ENCODE measurements around the gene BAK1.

The BAK1 gene

DNA sequence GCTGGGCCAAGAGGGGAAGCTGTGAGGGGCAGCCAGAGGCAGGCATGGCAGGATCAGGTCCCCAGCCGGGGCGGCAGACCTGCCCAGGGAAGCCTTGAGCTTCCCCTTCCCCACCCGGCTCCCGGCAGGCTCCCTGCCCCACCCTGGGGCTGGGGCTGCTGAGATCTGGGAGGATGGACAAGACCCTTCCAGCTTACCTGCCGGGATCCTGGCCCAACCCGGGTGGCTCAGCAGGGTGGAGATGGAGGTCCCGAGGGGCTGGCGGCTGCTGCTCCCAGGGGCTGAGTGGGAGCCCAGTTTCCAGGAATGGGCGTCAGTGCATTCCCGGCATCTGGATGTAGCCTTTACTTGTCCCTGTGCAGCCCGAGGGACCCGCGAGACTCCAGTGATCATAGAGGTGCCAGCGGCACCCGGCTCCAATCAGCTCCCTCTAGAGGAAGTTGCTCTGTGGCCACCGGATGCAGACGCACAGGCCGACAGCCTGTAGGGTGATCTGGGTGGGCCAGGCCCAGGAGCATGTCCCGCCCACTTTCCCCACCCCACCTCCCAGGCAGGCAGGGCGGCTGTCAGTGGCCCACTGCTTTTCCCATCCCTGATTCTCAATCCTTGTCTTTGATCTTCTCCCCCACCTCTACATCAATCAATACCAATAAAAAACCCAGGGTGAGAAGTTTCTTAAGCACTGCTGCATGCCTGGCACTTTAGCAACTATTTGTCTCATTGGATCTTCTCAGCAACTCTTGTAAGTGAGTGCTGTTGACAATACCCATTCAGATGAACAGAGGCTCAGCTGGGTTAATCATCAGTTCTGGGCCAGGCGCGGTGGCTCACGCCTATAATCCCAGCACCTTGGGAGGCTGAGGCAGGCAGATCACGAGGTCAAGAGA is at the start of gene BAK1:
Gene BAK1 (minus strand): TSS at position 449 of the 887 bp plus-strand sequence. CDS start 2,672 bp downstream, outside the sequence.
- DNase-seq (ENCODE audit: low read depth) = peak; percentile 68

- DNase-seq (ENCODE audit: low read depth) = no peak
Observed at GRCh38 chr6:33628401-33628964, 48.4 kb upstream of the BAK1 start.

DNA sequence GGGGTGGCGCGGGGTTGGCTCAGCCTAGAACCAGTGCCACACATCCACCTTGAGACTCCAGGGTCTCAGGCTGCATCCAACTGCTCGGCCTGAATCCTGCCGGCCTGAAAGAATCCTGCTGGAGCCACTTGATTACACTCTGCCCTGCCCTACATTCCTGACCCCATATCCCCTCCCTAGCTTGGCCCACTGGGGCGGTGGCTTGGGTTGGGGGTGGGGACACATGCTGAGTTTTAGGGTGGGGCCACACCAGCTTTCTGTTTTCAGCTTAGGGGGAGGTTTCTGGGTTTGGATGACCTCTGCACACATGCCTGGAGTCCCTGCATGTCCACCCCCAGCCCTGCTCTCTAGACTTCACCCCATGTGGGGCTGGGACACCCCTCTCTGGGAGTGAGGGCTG is 47.8 kb upstream of the BAK1 start:
- DNase-seq (ENCODE audit: low read depth) = no peak

GRCh38 chr6:33624856-33625255 is 44.8 kb upstream of the BAK1 start:
- DNase-seq (ENCODE audit: low read depth) = no peak

DNA sequence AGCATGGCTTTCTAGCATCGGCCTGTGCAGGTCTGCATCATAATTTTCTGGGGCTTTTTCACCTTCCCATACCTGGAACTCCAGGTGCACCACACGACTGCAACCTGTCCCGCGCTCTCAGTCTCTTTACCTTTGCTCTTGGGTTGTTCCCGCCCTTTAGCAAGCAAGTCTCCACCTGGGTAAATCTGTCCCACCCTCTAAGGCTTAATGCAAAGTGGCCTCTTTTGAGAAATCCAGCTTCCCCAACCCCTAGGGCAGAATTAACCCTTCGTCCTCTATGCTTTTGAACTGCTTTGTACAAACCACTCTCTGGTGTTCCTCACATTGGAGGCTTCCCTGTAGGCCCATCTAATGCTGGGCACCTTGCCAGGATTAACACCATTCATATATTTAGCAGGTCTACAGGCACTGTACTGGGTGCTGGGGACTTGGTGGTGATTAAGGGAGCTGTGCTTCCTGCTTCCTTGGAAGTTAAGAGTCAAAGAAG is 43.9 kb upstream of the BAK1 start:
- no peak for DNase-seq (ENCODE audit: low read depth)

DNA sequence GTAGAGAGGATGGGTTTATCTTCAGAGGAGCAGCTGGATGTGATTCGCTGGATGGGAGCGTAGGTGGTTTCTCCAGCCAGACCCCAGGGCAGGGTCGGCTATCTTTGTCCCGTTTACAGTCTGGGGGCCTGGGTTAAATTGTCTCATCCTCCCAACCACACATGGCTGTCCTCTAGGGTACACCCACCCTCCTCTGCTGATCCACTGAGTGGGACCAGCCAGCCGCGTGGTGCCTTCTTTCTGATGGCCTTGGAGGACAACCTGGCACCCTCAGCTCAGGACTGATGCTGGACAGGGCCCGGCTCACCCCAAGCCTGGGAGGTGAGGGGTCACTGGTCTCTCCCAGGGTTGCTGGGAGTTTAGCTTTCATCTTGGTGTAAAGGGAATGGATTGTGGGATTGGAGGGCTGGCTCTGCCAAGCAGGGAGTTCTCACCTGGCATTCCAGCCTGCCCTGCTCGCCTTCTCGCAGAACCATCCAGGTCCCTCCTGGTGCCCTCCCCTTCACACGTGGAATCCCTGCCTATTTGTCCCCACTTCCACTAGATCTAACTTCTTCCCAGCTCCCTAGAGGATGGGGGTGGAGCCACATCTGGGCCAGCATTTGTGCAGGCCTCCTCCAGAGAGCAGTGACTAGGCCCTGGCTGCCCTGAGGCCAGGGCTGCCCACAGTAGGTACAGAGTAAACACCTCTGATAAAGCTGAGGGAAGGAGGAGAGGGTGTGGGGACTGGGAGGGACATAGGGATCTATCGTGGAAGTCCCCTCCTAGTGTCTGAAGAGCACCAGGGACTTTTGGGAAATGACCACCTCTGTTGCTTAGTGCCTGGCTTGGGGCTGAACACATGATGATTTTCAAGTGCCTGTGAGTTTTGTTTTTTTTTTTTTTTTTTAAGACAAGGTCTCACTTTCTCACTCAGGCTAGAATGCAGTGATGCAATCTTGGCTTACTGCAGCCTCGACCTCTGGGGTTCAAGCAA is 42.7 kb upstream of the BAK1 start:
- no peak for DNase-seq (ENCODE audit: low read depth)

- DNase-seq (ENCODE audit: low read depth) = no peak
Observed at GRCh38 chr6:33621711-33622388, 41.8 kb upstream of the BAK1 start.

DNA sequence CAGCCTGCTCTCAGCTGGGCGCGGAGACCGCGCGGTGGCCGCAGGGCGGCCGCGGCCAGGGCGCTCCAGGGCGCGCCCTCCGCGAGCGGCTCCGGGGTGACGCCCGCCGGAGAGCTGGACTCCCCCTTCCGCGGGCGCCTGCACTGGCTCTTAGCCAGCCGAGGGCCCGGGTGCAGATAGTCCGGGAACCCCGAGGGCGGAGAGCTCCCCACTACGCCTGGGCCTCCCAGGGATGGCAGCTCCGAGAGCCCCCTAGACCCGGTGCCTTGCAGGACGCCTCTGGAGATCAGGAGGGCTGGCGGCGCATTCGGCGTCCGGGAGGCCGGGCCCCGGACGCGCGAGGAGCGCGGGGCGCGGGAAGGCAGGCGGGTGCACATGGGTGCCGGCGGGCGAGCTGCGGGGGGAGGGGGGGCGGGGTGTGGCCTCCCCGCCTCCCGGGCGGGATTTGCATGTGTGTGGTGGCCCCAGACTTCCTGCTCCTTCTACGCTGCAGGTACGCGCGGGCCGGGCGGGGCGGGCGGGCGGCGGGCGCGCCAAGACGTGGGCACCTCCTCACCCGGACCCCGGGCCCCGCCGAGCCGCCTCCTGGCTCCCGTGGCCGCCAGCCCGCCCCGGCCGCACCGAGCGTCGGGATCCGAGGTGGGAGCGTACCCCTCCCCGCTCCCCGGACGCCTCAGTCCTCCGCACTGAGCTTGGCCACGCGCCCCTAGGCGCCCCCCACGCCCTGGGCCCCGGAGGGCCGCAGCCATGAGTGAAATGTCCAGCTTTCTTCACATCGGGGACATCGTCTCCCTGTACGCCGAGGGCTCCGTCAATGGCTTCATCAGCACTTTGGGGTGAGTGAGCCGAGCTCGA is 41.0 kb upstream of the BAK1 start, which contains the start of gene ITPR3:
Gene ITPR3 (plus strand): TSS at position 467 of the 855 bp plus-strand sequence. CDS start 281 bp downstream, at position 748.
- DNase-seq (ENCODE audit: low read depth) = no peak

- no peak for DNase-seq (ENCODE audit: low read depth)
Observed at GRCh38 chr6:33620158-33620855, 40.2 kb upstream of the BAK1 start.

DNA sequence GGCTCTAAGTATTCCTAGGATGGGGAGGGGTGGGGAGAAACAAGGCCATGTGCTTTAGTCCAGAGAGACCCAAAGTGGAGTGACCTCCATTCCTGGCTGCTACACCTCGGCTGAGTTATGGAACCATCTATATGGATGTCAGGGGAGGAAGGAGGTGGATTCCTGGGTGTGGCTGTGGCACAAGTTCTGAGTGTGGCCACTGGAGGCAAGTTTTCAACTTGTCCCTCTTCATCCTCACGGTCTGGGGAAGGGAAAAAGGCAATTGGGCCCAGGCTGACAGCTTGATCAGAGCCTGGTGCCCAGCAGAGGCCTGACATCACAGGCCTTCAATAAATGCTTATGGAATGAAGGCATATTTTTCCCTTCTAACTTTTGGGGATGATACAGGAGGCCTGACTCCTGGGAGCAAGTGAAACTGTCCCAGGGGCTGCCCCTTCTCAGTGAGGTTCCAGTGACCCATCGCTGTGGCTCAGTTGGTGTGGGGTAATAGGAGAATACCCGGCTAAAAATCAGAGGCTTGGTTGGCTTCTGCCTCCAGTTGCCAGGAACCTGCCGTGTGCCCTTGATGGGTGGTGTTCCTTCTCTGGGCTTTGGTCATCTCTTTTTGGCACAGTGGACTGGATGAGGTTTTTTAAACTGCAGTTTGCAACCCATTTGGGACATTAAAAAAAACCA is 39.2 kb upstream of the BAK1 start:
- no peak for DNase-seq (ENCODE audit: low read depth)

DNA sequence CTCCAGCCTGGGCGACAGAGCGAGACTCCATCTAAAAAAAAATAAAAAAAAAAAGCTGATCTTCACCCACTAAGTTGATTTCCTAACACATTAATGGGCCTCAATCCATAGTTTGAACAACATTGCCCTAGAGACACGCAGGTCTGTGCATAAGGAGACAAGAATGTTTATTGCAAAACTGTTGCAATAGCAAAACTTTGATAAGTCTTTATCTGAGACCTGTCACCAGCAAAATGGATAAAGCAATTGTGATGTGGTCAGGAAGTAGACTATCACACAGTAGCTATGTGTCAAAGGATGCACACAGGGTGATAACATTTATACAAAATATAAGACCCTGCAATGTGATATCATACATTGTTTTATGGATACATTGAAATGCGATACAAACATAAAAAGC is 36.8 kb upstream of the BAK1 start:
- DNase-seq (ENCODE audit: low read depth) = no peak

- no peak for DNase-seq (ENCODE audit: low read depth)
Observed at GRCh38 chr6:33616113-33616512, 36.0 kb upstream of the BAK1 start.

- no peak for DNase-seq (ENCODE audit: low read depth)
Observed at GRCh38 chr6:33613795-33614168, 33.7 kb upstream of the BAK1 start.

- no peak for DNase-seq (ENCODE audit: low read depth)
Observed at GRCh38 chr6:33613146-33613794, 33.2 kb upstream of the BAK1 start.

DNA sequence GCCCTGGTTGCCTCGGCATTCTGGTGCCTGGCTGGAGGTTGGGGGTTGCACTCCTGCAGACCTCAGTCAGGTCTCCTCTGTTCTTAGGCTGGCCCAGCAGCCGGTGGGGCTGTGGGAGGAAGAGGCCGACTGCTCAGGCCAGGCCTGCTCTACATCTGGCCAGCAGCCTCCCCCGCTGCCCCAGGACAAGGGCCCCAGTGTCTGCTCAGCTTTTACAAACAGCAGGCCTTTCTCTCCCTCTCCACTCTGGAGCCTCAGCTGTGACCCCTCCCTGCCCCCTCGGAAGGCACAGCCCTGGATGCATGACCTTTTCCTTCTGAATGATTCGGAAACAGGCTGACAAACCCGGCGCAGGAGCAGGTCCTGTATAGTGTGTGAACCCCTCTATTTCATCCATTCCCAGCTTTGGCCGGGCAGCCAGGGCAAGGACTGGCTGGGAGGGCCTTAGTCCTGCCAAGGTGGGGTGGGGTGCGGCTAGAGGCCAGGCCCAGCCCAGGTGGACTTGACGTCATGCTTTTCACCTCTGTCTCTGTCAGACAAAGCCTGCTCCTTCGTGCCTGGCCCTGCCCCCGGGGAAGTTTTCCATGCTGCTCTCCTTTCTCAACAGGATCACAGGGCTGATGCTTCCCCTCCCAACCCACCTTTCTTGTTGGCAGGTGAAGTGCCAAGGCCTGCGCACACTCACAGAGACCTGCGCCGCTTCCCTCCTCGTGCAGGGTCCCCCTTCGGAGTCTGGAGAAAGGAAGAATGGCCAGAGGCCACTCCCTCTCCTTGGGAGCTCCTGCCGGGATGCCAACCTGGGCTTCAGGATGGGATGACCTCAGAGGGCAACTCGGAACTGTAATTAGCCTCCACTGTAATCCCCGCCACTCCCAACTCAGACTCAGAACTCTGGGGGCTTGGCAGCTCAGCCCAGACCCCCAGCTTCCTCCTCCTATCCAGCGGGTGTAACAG is 31.0 kb upstream of the BAK1 start:
- DNase-seq (ENCODE audit: low read depth) = no peak

DNA sequence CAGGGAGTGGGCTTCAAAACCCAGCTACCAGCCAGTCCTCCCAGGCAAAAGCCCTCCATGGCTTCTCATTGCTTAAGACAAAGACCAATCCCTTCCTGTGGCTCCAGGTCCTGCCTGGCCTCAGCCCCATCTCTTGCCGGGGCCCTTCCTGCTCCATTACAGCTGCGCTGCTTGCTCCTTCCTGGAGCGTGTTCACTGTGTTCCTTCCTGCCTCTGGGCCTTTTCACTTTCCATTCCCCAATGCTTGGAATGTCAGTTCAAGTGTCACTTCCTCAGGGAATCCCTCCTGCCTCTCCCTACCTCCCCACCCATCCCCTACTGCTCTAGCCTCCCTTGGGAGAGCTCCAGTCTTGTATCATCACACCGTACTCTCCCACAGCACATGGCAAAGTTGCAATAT is 30.0 kb upstream of the BAK1 start:
- DNase-seq (ENCODE audit: low read depth) = no peak

- DNase-seq (ENCODE audit: low read depth) = no peak
Observed at GRCh38 chr6:33609528-33609927, 29.5 kb upstream of the BAK1 start.

GRCh38 chr6:33609019-33609418 is 28.9 kb upstream of the BAK1 start:
- no peak for DNase-seq (ENCODE audit: low read depth)

Data from HS-5 (cell line).